HG03520 (cell line): ENCODE measurements around the gene BDH2.

ENCODE experiments used
- ATAC-seq: cut with Tn5 transposase; IDR thresholded peaks from one replicate; pipeline ENCODE4 v1.9.1; 2021; ENCODE audit warnings: mild to moderate bottlenecking, moderate library complexity; ENCODE audit not compliant: unreplicated experiment

The BDH2 gene

DNA sequence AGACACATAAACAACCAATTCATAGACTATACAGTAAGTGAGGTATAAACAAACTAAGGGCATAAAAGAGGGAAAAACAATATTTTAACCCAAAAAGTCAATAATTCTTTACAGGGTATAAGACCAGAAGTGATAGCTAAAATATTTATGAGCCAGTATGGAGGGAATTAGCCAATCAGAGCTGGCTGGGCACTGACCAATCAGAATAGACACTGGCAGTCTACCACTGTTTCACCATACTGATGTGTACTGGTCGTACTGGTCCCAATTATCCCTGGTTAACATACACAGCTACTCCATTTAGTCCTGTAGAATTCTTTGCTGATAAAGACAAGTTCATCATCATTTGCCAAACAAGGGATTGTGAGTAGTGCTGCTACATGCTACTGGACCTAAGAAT, 70.3 kb downstream of the BDH2 start:
- ATAC-seq, result no peak
